DOHH2 (cell line): ENCODE results near the gene LRMDA.

Experiments
- CTCF ChIP-seq: fragments of 200-600 bp; sonication (generic); IDR thresholded peaks from one replicate; pipeline ENCODE4 v1.5.1; 2014; ENCODE audit warnings: antibody characterized with exemption, mild to moderate bottlenecking, low read depth, low read length; ENCODE audit not compliant: poor library complexity, severe bottlenecking
- EZH2phosphoT487 ChIP-seq: fragments of 200-600 bp; sonication (generic); IDR thresholded peaks from 2 replicates; pipeline ENCODE4 v1.6.1; 2017; ENCODE audit warnings: borderline replicate concordance, mild to moderate bottlenecking, antibody characterized with exemption, low read length, moderate library complexity, mixed read lengths

DNA sequence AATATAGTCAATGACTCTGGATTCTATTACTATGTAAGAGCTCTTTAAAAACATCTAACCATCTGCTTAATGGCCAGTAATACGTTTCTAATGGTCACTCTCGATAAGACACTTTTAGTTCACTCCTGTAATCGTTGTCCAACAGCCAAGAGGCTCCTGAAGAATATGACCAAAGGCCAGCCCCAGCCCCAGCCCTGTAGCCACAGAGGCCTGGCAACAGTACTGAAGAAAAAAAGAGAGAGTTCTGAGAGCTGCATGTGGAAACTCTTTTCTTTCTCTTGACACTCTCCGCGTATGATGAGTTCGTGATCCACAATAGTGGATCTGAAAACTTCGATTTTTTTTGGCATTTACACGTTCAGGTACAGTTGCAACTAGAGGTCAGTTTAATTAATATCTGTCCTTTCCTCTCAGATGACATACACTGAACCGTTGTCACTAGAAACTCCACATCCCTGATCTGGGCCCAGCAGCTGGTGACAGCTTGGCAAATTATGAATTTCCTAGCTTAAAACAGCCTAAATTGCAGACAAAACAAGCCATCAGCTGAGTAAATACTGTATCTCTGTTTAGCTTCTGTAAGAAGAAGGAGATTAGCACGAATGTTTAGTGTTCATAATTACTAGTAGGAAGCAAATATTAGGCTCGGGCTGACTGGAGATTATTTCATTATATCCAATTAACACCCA, 456.7 kb downstream of the LRMDA start:
- no peak for TF ChIP-seq CTCF
- no peak for TF ChIP-seq EZH2phosphoT487
